KOPT-K1 (cell line): ENCODE data around the gene CTR9.
"Not testable (repeated sequence)": the region's sequence is repeated elsewhere in the genome, so short reads cannot be mapped to it uniquely, and the experiment has no call there.

Experiments
- H3K27ac ChIP-seq: fragments of 200-600 bp; sonication (generic); 2 replicates; pipeline ENCODE4 v1.5.1; 2016; ENCODE audit warnings: antibody characterized with exemption, mild to moderate bottlenecking, low read depth, low read length; ENCODE audit not compliant: poor library complexity, severe bottlenecking
- H3K36me3 ChIP-seq: fragments of 200-600 bp; sonication (generic); 2 replicates; pipeline ENCODE4 v1.5.1; 2017; ENCODE audit warnings: antibody characterized with exemption, mild to moderate bottlenecking, low read length, moderate library complexity; ENCODE audit not compliant: insufficient read depth
- H3K9me3 ChIP-seq: fragments of 200-600 bp; sonication (generic); 2 replicates; pipeline ENCODE4 v1.5.1; 2017; ENCODE audit warnings: antibody characterized with exemption, low read length, mild to moderate bottlenecking; ENCODE audit not compliant: insufficient read depth, poor library complexity, severe bottlenecking

Gene CTR9

DNA sequence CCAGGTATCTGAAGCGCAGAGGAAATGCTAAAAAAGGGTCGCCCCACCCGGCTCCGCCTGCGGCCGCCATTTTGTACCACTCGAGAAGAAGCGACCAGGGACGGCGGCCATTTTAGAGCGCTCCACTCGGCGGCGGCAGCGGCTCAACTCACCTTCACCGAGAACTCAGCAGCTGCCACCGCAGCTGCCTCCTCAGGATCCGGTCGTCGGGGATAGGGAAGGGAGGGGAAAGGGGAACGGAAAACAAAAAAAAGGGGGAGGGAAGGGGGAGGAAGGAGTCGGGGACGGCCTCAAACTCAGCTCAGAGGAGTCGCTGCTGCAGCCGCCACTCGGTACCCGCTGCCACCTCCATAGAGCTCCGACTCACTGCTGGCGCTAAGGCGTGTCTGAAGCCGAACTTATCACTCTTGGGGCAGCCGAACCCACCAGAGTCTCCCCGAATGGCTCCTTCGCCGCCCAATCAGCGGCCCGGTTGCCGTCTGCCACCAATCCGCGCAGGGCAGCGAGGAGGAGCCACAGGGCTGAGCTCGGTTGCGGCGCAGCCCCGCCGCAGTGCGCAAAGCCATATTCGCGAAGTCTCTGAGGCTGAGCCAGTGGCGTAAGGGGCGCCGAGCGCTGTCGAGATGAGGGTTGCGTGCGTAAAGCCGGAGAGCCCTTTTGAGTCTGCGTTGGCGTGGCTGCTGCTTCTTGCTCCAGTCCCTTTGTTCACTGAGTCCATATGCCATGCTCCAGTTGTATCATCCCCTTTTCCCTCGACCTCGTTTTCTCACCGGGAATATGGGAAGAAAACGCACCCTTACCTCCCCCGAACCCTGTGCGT is 57.7 kb downstream of the CTR9 start, which contains the start of gene EIF4G2:
Gene EIF4G2 (minus strand): TSS at position 374 of the 820 bp plus-strand sequence.
- no peaks in the 10 kb centered on the region for H3K9me3 ChIP-seq
- peaks cover 38% of the 10 kb centered on the region for H3K36me3 ChIP-seq
- peak within 1 kb of the TSS; percentile 99 for H3K27ac ChIP-seq

DNA sequence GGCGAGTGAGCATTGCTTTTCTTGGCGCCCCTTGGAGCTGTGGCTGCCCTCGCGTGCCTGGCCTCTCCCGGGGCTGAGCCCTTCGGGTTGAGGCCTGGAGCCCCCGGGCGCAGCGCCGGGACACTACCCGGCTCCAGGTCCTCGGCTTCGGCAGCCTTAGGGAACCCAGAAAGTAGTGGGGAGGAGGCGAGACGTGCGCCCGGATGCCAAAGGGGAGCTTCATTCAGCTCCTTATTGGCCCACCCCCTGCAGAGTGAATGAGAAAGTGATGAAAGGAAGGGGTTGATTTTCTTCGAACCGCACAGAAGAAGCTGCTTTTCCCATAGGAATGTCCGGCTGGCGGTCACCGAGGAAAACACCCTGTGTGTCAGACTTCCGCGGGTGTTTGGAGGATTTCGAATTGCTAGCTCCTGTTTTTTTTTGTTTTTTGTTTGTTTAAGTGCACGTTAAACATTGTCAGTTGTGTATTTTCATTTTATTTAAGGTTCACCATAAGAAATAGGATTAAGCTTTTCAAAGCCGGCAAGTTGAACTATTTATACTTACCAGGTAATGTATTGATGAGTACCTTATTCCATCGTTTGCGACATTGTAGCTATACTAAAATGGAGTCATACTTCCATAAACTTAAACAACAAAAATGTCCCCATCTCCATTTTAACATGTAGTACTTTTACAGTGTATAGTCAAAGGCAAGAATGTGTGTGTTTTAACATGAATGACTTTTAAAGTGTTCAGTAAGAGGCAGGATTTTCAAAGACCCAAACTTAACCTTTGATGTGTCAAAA is 58.5 kb downstream of the CTR9 start:
- Histone ChIP-seq H3K9me3 (no peaks in the 10 kb centered on the region), H3K27ac (peak overlapping the region; percentile 99), H3K36me3 (peaks cover 30% of the 10 kb centered on the region)

DNA sequence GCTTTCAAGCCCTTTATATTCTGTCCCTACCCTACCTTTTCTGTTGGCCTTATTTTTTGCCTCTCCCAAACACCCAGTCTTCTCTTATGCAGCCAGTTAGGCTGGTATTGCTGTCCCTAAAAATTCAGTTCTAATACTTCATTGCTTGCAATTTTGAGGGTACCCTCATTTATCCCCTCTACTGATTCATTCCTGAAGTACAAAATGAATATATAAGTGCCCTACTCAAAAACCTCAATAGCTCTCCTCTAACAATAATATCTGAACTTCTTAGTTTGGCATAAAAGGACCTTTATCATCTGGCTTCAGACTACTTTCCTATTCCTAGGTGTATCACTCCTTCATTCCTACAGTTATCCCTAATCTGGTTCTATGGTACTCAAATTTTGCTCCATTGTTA is 62.9 kb downstream of the CTR9 start:
- H3K27ac ChIP-seq = no peak overlapping the region
- H3K36me3 ChIP-seq = no peaks in the 10 kb centered on the region
- H3K9me3 ChIP-seq = no peaks in the 10 kb centered on the region

DNA sequence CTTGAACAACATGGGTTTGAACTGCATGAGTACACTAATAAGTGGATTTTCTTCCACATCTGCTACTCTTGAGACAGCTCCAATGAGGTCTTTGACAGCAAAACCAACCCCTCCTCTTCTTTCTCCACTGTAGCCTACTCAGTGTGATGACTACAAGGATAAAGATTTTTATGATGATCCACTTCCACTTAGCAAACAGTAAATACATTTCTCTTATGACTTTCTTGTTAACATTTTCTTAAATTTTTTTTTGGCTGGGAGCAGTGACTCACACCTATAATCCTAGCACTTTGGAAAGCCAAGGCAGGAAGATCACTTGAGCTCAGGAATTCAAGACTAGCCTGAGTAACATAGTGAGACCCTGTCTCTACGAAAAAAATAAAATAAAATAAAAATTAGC is 67.5 kb downstream of the CTR9 start:
- Histone ChIP-seq H3K9me3 (no peaks in the 10 kb centered on the region), H3K36me3 (no peaks in the 10 kb centered on the region), H3K27ac (no peak overlapping the region)

DNA sequence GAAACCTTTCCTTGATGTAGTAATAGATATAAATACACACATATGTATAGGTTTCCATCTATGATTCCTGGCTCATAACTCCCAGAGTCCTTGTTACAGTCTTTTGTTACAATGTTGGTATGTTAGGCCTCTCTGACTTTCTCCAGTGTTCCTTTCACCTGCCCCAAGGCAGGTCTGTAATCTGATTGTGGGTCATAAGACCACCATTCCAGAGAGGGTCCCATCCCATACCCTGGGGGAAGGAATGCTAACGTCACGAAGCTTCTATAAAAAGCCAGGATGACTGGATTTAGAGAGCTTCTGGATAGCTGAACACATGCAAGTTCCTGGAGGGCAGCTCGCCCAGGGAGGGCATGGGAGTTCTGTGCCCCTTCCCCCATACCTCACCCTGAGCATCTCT is 71.4 kb downstream of the CTR9 start:
- H3K36me3 ChIP-seq = not testable (repeated sequence)

DNA sequence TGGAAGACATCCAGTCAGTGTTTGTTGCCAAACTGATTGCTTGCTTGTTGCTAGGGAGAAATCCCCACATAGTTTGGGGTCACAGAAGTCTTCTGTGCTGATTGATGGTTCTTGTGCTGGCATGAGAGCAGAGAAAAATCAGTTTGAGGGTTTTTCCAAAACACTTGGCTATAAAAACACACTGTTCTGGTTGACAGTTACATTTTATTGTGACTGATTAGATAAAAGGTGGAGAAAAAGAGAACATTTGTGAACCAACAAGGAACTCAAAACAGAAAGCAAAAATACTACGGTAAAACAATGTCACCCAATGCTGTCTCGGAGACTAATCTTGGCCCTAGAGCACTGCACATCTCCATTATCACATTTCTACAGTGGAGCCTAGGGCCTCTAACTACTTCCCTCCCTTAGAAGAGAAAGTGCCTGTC is 72.1 kb downstream of the CTR9 start:
- H3K36me3 ChIP-seq = no peaks in the 10 kb centered on the region
- H3K27ac ChIP-seq = no peak overlapping the region
- H3K9me3 ChIP-seq = no peaks in the 10 kb centered on the region

More for the DNA sequence above, 71.4 kb downstream of the CTR9 start:
- not testable (repeated sequence) for H3K9me3 ChIP-seq, H3K27ac ChIP-seq

DNA sequence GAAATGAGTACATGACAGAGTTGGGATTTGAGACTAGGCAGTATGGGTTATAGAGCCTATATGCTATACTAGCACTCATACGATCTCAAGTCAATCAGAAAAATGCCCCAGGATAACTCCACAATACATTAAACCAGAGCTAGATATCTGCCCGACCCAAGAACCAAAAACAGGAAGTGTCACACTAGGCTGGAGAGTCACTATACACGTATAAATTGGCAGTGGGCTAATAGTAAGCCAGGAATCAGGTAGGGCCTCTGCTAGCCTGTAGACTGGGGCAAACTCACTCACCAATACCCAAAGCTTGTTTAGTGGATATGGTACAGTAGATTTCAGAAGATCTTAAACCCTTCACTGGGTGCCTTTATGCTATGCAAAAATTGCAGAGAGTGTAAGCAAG is 73.8 kb downstream of the CTR9 start:
- H3K9me3 ChIP-seq = peaks cover 3% of the 10 kb centered on the region
- H3K36me3 ChIP-seq = no peaks in the 10 kb centered on the region
- no peak overlapping the region for H3K27ac ChIP-seq

DNA sequence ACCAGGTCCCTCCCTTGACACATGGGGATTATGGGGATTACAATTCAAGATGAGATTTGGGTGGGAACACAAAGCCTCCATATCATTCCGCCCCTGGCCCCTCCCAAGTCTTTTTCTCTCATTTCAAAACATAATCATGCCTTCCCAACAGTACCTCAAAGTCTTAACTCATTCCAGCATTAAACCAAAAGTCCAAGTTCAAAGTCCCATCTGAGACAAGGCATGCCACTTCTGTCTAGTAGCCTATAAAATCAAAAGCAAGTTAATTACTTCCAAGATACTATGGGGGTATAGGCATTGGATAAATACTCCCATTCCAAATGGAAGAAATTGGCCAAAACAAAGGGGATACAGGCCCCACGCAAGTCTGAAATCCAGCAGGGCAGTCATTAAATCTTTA is 77.4 kb downstream of the CTR9 start:
- H3K36me3 ChIP-seq = no peaks in the 10 kb centered on the region
- H3K27ac ChIP-seq = no peak overlapping the region
- peaks cover 3% of the 10 kb centered on the region for H3K9me3 ChIP-seq

DNA sequence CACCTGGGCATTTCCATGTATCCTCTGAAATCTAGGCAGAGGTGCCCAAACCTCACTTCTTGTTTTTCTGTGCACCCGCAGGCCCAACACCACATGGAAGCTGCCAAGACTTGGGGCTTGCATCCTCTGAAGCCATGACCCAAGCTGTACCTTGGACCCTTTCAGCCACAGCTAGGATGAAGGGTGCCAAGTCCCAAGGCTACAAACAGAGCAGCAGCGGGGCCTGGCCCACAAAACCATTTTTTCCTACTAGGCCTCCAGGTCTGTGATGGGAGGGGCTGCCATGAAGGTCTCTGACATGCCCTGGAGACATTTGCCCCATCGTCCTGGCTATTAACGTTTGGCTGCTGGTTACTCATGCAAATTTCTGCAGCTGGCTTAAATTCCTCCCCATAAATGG is 78.1 kb downstream of the CTR9 start:
- Histone ChIP-seq H3K27ac (no peak overlapping the region), H3K36me3 (no peaks in the 10 kb centered on the region)

More for the DNA sequence above, 78.1 kb downstream of the CTR9 start:
- H3K9me3 ChIP-seq = peaks cover 3% of the 10 kb centered on the region
